GM12878 (cell line): ENCODE measurements around the gene NOC4L. TPM values are rescaled to one million over a fixed set of nuclear protein-coding genes. Genes with fewer than 3 reads are reported as not detected.

Experiments
- CBX5 ChIP-seq: sonication (generic); IDR thresholded peaks from 2 replicates; pipeline ENCODE4 v1.6.1; 2016; ENCODE audit warnings: low read depth, moderate library complexity, mild to moderate bottlenecking, inconsistent platforms
- FOS ChIP-seq: IDR thresholded peaks from 3 replicates; pipeline ENCODE4 v1.6.1; 2011; ENCODE audit warnings: borderline replicate concordance; ENCODE audit not compliant: insufficient read length; ENCODE audit errors: extremely low read depth
- MTA3 ChIP-seq: IDR thresholded peaks from 2 replicates; pipeline ENCODE4 v1.6.1; 2012; ENCODE audit warnings: low read length, inconsistent platforms, borderline replicate concordance
- PAX5 ChIP-seq: IDR thresholded peaks from 2 replicates; pipeline ENCODE4 v1.6.1; 2011; ENCODE audit warnings: low read depth, low read length, borderline replicate concordance
- RELA ChIP-seq: fragments of 450-650 bp; IDR thresholded peaks from 2 replicates; pipeline ENCODE4 v1.8.0; 2014; ENCODE audit warnings: borderline replicate concordance; ENCODE audit not compliant: partially characterized antibody
- RUNX3 ChIP-seq: IDR thresholded peaks from 2 replicates; pipeline ENCODE4 v1.6.1; 2012; ENCODE audit warnings: low read length, inconsistent platforms
- WRNIP1 ChIP-seq: IDR thresholded peaks from 2 replicates; pipeline ENCODE4 v1.6.1; 2011; ENCODE audit warnings: low read depth, low read length, improper control_type of control experiment, borderline replicate concordance
- YBX1 ChIP-seq: fragments of 450-650 bp; IDR thresholded peaks from 2 replicates; pipeline ENCODE4 v1.6.1; 2016; ENCODE audit warnings: antibody characterized with exemption
- ZBED1 ChIP-seq: IDR thresholded peaks from 2 replicates; pipeline ENCODE4 v1.6.1; 2016; ENCODE audit warnings: borderline replicate concordance
- ZBTB40 ChIP-seq: fragments of 450-650 bp; IDR thresholded peaks from 2 replicates; pipeline ENCODE4 v1.6.1; 2016; ENCODE audit warnings: mild to moderate bottlenecking, moderate library complexity, borderline replicate concordance
- ZNF687 ChIP-seq: fragments of 450-650 bp; IDR thresholded peaks from 2 replicates; pipeline ENCODE4 v1.6.1; 2017; ENCODE audit warnings: mild to moderate bottlenecking, moderate library complexity
- polyA plus RNA-seq, 11 experiments: library from polyadenylated mRNA; depleted of rRNA in 4 of 11; unstranded in 6 of 11; stranded (reverse) in 5 of 11; fragments of >200 nt; fragmentation: Nextera tagmentation in 4 of 11; fragmentation: Illumina TruSeq in 1 of 11; extraction: Ambion mirVana in 4 of 11; extraction: Trizol in 1 of 11; gene quantifications; 1 replicate in 1 of 11; 2 replicates in 10 of 11; pipeline versions ENCODE4 v1.2.1 to v1.2.3, GENCODE V29; 2011 to 2016; ENCODE audit warnings: inconsistent platforms in 2 of 11, missing spikeins in 2 of 11, low read depth in 1 of 11
- total RNA-seq, 4 experiments: library from RNA; depleted of rRNA in 3 of 4; stranded (reverse); fragments of >200 nt in 3 of 4; fragmentation: Illumina TruSeq in 1 of 4; extraction: Trizol in 1 of 4; gene quantifications; 2 replicates each; pipeline versions ENCODE4 v1.2.1 to v1.2.3, GENCODE V29; 2013 to 2021
- TF ChIP-seq, protein P1 (sequence below): fragments of 450-650 bp; IDR thresholded peaks from 2 replicates; pipeline ENCODE4 v1.6.1; 2017; ENCODE audit warnings: borderline replicate concordance

Gene NOC4L
- total and polyA plus RNA-seq, 10 of the 15 experiments (the other 5 are each of a cell fraction or from before 2014, with no cell fraction given), result 0.72 to 68.2 (median 15.2) TPM

DNA sequence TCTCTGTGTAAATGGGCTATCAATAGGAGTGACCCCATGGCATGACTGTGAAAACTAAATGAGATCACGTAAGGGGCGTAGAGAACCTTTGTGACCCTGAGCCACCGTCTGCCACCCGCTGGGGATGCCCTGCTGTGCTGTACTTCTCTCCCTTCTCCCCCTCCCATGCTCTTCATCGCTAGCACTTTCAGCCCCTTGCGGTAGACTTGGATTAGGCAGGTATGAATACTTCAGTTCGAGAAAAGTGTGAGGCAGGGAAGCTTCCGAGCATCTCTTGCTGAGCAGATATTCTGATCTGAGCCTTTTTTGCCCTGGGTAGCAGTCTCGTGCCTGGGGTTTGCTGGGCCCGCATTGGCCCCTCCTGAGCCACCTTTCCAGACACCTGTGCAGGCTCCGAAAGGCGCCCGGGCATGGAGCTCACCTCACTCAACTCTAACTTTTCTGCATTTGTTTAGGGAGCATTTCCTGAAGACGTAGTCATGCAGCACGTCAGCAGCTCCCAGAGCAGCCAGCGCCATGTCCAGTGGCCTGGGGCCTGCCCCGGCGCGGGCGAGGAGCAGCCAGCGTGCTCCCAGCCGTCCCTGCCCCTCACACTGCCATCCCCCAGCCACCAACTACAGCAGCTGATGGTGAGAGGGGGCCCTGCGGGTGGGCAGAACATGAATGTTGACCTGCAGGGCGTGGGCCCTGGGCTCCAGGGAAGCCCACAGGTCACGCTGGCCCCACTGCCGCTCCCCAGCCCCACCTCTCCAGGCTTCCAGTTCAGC lies 40.5 kb upstream of the NOC4L start (continued):
- TF ChIP-seq, protein P1, sequence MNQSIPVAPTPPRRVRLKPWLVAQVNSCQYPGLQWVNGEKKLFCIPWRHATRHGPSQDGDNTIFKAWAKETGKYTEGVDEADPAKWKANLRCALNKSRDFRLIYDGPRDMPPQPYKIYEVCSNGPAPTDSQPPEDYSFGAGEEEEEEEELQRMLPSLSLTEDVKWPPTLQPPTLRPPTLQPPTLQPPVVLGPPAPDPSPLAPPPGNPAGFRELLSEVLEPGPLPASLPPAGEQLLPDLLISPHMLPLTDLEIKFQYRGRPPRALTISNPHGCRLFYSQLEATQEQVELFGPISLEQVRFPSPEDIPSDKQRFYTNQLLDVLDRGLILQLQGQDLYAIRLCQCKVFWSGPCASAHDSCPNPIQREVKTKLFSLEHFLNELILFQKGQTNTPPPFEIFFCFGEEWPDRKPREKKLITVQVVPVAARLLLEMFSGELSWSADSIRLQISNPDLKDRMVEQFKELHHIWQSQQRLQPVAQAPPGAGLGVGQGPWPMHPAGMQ, result no peak
- TF ChIP-seq ZNF687 (no peak), CBX5 (no peak), MTA3 (no peak), FOS (no peak), ZBED1 (no peak), RELA (no peak), PAX5 (no peak), YBX1 (no peak), RUNX3 (no peak), ZBTB40 (no peak), WRNIP1 (no peak)
